K562 (cell line): ENCODE data around the gene RINT1. TPM values are rescaled to one million over a fixed set of nuclear protein-coding genes. Genes with fewer than 3 reads are reported as not detected.
A peak's percentile ranks its signal among the peaks of the same experiment; 100 is the strongest.

ENCODE experiments used
- ATAC-seq: fragments of 200-7000 bp; cut with Tn5 transposase; 3 replicates; pipeline ENCODE4 v1.9.1; 2020; ENCODE audit warnings: moderate library complexity
- BruUV-seq: library from RNA; stranded (reverse); fragments of 400-500 nt; replicated peaks from 2 replicates; lab custom pipeline; 2021; lab: Mats Ljungman, UMichigan
- CTCF ChIA-PET: fragments of 300-600 bp; formaldehyde crosslinking; extraction: SDS; loops from one replicate; lab custom pipeline; 2021; ENCODE audit warnings: low intra/inter-chr PET ratio; lab: Yijun Ruan, JAX
- POLR2A ChIA-PET: fragments of 300-600, 350-650 bp; sonication (Branson Sonifier 250); formaldehyde crosslinking; extraction: SDS; loops from one replicate; lab custom pipeline; 2021; ENCODE audit warnings: antibody characterized with exemption, inconsistent platforms; lab: Yijun Ruan, JAX
- DNase-seq, 4 experiments: peaks; one replicate each; pipeline versions ENCODE4 v3.0.0 to v3.0.0-alpha.2; 2011 to 2018; ENCODE audit warnings: low spot score in 3 of 4, mixed read lengths in 3 of 4; ENCODE audit errors: extremely low read depth in 1 of 4
- FAIRE-seq: peaks from 2 replicates; lab custom pipeline; 2011; peaks lifted over from hg19 to GRCh38; lab: Jason Lieb, UNC
- H2AFZ ChIP-seq: 2 replicates; pipeline ENCODE4 v1.6.0; 2011; ENCODE audit warnings: low read depth, low read length, control low read depth, inconsistent platforms
- H3K27ac ChIP-seq: fragments of 200-600 bp; 3 replicates; pipeline ENCODE4 v1.8.0; 2011; ENCODE audit warnings: low read depth, mild to moderate bottlenecking, control low read depth, inconsistent platforms, low read length, moderate library complexity, mixed read lengths; ENCODE audit errors: extremely low read depth
- H3K27me3 ChIP-seq, 2 experiments: fragments of 300-600 bp in 1 of 2; 2 replicates in 1 of 2; 3 replicates in 1 of 2; pipeline versions ENCODE4 v1.6.0 to v1.8.0; 2011; ENCODE audit warnings: inconsistent platforms in 2 of 2, low read length in 2 of 2, mild to moderate bottlenecking in 1 of 2, mixed read lengths in 1 of 2, moderate library complexity in 1 of 2; ENCODE audit not compliant: control insufficient read depth in 2 of 2, insufficient read depth in 2 of 2
- H3K36me3 ChIP-seq: fragments of 300-600 bp; 3 replicates; pipeline ENCODE4 v1.8.0; 2011; ENCODE audit warnings: mild to moderate bottlenecking, low read length, inconsistent platforms; ENCODE audit not compliant: control insufficient read depth, insufficient read depth
- H3K4me1 ChIP-seq, 2 experiments: fragments of 200-600 bp in 1 of 2; replicated peaks in 1 of 2; 2 replicates in 1 of 2; 3 replicates in 1 of 2; pipeline versions ENCODE4 v1.5.1 to v1.8.0; 2011; ENCODE audit warnings: inconsistent platforms in 2 of 2, low read length in 2 of 2, mild to moderate bottlenecking in 1 of 2, mixed read lengths in 1 of 2, moderate library complexity in 1 of 2; ENCODE audit not compliant: control insufficient read depth in 2 of 2, insufficient read depth in 2 of 2
- H3K4me2 ChIP-seq: 2 replicates; pipeline ENCODE4 v1.6.1; 2011; ENCODE audit warnings: low read length, control low read depth, inconsistent platforms, mixed read lengths; ENCODE audit not compliant: insufficient read depth
- H3K4me3 ChIP-seq: fragments of 200-600 bp; sonication (generic), shearing (Covaris generic); 2 replicates; pipeline ENCODE4 v1.5.1; 2016; ENCODE audit warnings: control low read depth, inconsistent platforms
- H3K79me2 ChIP-seq: fragments of 200-600 bp; 3 replicates; pipeline ENCODE4 v1.8.0; 2011; ENCODE audit warnings: low read length, inconsistent platforms; ENCODE audit not compliant: control insufficient read depth, insufficient read depth
- H3K9ac ChIP-seq, 2 experiments: 2 replicates each; pipeline versions ENCODE4 v1.6.0 to v1.6.1; 2011; ENCODE audit warnings: low read depth in 2 of 2, low read length in 2 of 2, control low read depth in 1 of 2, inconsistent platforms in 1 of 2, mild to moderate bottlenecking in 1 of 2, mixed read lengths in 1 of 2; ENCODE audit not compliant: insufficient read depth in 1 of 2
- H3K9me1 ChIP-seq: one replicate; pipeline ENCODE4 v1.6.0; 2011; ENCODE audit warnings: inconsistent platforms, mild to moderate bottlenecking, low read length, moderate library complexity; ENCODE audit not compliant: control insufficient read depth, insufficient read depth
- H3K9me3 ChIP-seq: replicated peaks from 2 replicates; pipeline ENCODE4 v1.5.1; 2011; ENCODE audit warnings: low read depth, low read length, inconsistent platforms; ENCODE audit not compliant: control insufficient read depth, insufficient read depth
- H4K20me1 ChIP-seq: replicated peaks from 2 replicates; pipeline ENCODE4 v1.6.1; 2011; ENCODE audit warnings: low read length, inconsistent platforms, mixed read lengths; ENCODE audit not compliant: control insufficient read depth, insufficient read depth
- C11orf30 ChIP-seq: fragments of 450-650 bp; IDR thresholded peaks from 2 replicates; pipeline ENCODE4 v1.6.1; 2016; ENCODE audit warnings: low read depth, mild to moderate bottlenecking
- MEF2D ChIP-seq: conservative IDR thresholded peaks from 2 replicates; pipeline ENCODE4 v1.6.1; 2016; ENCODE audit warnings: low read depth, missing genetic modification characterization, missing compliant biosample characterization
- NFYB ChIP-seq: IDR thresholded peaks from 2 replicates; pipeline ENCODE4 v1.6.1; 2011; ENCODE audit warnings: mild to moderate bottlenecking, moderate library complexity; ENCODE audit not compliant: insufficient read length; ENCODE audit errors: extremely low read depth
- ZNF316 ChIP-seq: fragments of 450-650 bp; IDR thresholded peaks from 2 replicates; pipeline ENCODE4 v1.6.1; 2016
- WGBS: fragments of 100-300 bp; shearing (Covaris generic); methylation state at CpG from one replicate; pipeline ENCODE4 v1.1.6; 2016; ENCODE audit warnings: low coverage, mixed read lengths; ENCODE audit not compliant: insufficient coverage; ENCODE audit errors: missing lambda C conversion rate; 5-methylcytosine and 5-hydroxymethylcytosine counted together
- in situ Hi-C: fragments of 300-500 bp; cut with MboI; formaldehyde crosslinking; loops from 4 replicates; pipeline ENCODE4 v1.15.0; 2018; ENCODE audit warnings: inconsistent platforms, mixed read lengths
- intact Hi-C: fragments of 100-400 bp; cut with micrococcal nuclease; formaldehyde crosslinking; loops from 2 replicates; pipeline ENCODE4 v1.14.2; 2022
- polyA plus RNA-seq, 8 experiments: library from polyadenylated mRNA; depleted of rRNA in 4 of 8; stranded (reverse) in 5 of 8; unstranded in 3 of 8; fragments of >200 nt; fragmentation: Nextera tagmentation in 2 of 8; fragmentation: Illumina TruSeq in 1 of 8; extraction: Ambion mirVana in 2 of 8; extraction: Trizol in 1 of 8; gene quantifications; 2 replicates each; pipeline versions ENCODE4 v1.2.1 to v1.2.3, GENCODE V29; 2011 to 2014; ENCODE audit warnings: inconsistent platforms in 1 of 8, missing spikeins in 1 of 8
- total RNA-seq, 7 experiments: library from RNA; depleted of rRNA in 6 of 7; stranded (reverse); fragments of >200 nt in 6 of 7; fragmentation: Illumina TruSeq in 2 of 7; extraction: Trizol in 2 of 7; gene quantifications; 2 replicates each; pipeline versions ENCODE4 v1.2.1 to v1.2.3, GENCODE V29; 2011 to 2021; ENCODE audit warnings: low replicate concordance in 1 of 7
- TF ChIP-seq, protein P1 (sequence below): fragments of 250-450 bp; sonication (Bioruptor Pico); IDR thresholded peaks from 2 replicates; pipeline ENCODE4 v1.5.0; 2020; ENCODE audit warnings: mild to moderate bottlenecking
- TF ChIP-seq, protein P2 (sequence below): fragments of 450-650 bp; IDR thresholded peaks from one replicate; pipeline ENCODE4 v1.6.1; 2018; ENCODE audit warnings: mild to moderate bottlenecking, moderate library complexity; ENCODE audit not compliant: partially characterized antibody
- TF ChIP-seq, protein P3 (sequence below): fragments of 200-600 bp; sonication (generic); IDR thresholded peaks from one replicate; pipeline ENCODE4 v1.6.1; 2012; ENCODE audit warnings: mild to moderate bottlenecking, low read depth, low read length, inconsistent platforms

Gene RINT1
- total and polyA plus RNA-seq, 9 of the 15 experiments (the other 6 are each of a cell fraction or from before 2014, with no cell fraction given), result 21.3 to 74.3 (median 27.4) TPM

DNA sequence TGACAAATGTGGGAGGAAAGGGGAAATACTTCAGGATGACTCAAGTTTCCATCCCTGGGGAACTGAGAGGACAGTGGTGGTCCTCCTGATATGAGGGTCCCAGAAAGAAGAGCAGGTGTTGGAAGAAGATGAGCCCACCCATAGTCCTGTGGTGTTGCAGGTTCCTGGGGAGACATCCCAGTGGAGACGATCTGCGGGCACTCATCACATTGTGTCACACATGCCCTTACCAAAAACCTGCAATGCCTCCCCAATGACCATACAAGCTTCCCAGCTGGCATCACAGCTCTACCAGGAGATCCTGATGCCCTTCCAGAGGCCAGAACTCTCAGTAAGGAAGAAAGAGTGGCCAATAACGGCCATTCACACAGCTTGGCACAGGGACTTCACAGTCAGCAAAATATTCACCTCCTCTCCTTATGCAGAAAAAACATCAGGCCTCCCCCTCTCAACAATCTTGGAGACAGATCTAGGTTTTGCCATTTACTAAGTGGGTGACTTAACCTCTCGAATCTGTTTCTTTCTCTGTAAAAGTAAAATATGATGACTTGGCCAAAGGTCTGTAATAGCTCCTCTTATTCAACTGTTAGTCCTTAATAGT, 19.0 kb upstream of the RINT1 start:
- FAIRE-seq (no peak), DNase-seq (peak in 1 of 4 experiments; percentile 11), ATAC-seq (no peak; the same call in 1 of the 3 replicates)
- intact Hi-C loops (no loop called here), in situ Hi-C loops (no loop called here)
- Histone ChIP-seq H4K20me1 (no peaks in the 10 kb centered on the region; the same call in 1 of the 2 replicates), H3K4me1 (peaks cover 7 to 10% of the 10 kb centered on the region in 2 experiments; a peak in 4 of 5 replicates), H3K9me1 (peaks cover 3% of the 10 kb centered on the region), H2AFZ (no peak overlapping the region), H3K4me3 (no peak overlapping the region), H3K9me3 (no peaks in the 10 kb centered on the region), H3K27me3 (no peaks in the 10 kb centered on the region), H3K4me2 (no peak overlapping the region), H3K27ac (no peak overlapping the region; the same call in 2 of the 3 replicates), H3K9ac (peak overlapping the region in 1 of 2 experiments; percentile 9; a peak in 1 of 4 replicates), H3K79me2 (peaks cover 84% of the 10 kb centered on the region)
- POLR2A ChIA-PET, result interaction anchor here (0.7 kb wide), 1 partner anchor 165 kb away, joined by 4 read pairs; no protein-coding TSS in a partner anchor
- 68% methylated on average over 4 of the region's 4 CpGs for WGBS
- CTCF ChIA-PET, result no interaction called here
- TF ChIP-seq NFYB, result no peak
- TF ChIP-seq, protein P1, sequence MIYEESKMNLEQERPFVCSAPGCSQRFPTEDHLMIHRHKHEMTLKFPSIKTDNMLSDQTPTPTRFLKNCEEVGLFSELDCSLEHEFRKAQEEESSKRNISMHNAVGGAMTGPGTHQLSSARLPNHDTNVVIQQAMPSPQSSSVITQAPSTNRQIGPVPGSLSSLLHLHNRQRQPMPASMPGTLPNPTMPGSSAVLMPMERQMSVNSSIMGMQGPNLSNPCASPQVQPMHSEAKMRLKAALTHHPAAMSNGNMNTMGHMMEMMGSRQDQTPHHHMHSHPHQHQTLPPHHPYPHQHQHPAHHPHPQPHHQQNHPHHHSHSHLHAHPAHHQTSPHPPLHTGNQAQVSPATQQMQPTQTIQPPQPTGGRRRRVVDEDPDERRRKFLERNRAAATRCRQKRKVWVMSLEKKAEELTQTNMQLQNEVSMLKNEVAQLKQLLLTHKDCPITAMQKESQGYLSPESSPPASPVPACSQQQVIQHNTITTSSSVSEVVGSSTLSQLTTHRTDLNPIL (CRISPR knock-in tag), result no peak
- peak; percentile 58; the same call in 1 of the 2 replicates for TF ChIP-seq C11orf30
- TF ChIP-seq, protein P2, sequence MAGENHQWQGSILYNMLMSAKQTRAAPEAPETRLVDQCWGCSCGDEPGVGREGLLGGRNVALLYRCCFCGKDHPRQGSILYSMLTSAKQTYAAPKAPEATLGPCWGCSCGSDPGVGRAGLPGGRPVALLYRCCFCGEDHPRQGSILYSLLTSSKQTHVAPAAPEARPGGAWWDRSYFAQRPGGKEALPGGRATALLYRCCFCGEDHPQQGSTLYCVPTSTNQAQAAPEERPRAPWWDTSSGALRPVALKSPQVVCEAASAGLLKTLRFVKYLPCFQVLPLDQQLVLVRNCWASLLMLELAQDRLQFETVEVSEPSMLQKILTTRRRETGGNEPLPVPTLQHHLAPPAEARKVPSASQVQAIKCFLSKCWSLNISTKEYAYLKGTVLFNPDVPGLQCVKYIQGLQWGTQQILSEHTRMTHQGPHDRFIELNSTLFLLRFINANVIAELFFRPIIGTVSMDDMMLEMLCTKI, result no peak
- TF ChIP-seq, protein P3, sequence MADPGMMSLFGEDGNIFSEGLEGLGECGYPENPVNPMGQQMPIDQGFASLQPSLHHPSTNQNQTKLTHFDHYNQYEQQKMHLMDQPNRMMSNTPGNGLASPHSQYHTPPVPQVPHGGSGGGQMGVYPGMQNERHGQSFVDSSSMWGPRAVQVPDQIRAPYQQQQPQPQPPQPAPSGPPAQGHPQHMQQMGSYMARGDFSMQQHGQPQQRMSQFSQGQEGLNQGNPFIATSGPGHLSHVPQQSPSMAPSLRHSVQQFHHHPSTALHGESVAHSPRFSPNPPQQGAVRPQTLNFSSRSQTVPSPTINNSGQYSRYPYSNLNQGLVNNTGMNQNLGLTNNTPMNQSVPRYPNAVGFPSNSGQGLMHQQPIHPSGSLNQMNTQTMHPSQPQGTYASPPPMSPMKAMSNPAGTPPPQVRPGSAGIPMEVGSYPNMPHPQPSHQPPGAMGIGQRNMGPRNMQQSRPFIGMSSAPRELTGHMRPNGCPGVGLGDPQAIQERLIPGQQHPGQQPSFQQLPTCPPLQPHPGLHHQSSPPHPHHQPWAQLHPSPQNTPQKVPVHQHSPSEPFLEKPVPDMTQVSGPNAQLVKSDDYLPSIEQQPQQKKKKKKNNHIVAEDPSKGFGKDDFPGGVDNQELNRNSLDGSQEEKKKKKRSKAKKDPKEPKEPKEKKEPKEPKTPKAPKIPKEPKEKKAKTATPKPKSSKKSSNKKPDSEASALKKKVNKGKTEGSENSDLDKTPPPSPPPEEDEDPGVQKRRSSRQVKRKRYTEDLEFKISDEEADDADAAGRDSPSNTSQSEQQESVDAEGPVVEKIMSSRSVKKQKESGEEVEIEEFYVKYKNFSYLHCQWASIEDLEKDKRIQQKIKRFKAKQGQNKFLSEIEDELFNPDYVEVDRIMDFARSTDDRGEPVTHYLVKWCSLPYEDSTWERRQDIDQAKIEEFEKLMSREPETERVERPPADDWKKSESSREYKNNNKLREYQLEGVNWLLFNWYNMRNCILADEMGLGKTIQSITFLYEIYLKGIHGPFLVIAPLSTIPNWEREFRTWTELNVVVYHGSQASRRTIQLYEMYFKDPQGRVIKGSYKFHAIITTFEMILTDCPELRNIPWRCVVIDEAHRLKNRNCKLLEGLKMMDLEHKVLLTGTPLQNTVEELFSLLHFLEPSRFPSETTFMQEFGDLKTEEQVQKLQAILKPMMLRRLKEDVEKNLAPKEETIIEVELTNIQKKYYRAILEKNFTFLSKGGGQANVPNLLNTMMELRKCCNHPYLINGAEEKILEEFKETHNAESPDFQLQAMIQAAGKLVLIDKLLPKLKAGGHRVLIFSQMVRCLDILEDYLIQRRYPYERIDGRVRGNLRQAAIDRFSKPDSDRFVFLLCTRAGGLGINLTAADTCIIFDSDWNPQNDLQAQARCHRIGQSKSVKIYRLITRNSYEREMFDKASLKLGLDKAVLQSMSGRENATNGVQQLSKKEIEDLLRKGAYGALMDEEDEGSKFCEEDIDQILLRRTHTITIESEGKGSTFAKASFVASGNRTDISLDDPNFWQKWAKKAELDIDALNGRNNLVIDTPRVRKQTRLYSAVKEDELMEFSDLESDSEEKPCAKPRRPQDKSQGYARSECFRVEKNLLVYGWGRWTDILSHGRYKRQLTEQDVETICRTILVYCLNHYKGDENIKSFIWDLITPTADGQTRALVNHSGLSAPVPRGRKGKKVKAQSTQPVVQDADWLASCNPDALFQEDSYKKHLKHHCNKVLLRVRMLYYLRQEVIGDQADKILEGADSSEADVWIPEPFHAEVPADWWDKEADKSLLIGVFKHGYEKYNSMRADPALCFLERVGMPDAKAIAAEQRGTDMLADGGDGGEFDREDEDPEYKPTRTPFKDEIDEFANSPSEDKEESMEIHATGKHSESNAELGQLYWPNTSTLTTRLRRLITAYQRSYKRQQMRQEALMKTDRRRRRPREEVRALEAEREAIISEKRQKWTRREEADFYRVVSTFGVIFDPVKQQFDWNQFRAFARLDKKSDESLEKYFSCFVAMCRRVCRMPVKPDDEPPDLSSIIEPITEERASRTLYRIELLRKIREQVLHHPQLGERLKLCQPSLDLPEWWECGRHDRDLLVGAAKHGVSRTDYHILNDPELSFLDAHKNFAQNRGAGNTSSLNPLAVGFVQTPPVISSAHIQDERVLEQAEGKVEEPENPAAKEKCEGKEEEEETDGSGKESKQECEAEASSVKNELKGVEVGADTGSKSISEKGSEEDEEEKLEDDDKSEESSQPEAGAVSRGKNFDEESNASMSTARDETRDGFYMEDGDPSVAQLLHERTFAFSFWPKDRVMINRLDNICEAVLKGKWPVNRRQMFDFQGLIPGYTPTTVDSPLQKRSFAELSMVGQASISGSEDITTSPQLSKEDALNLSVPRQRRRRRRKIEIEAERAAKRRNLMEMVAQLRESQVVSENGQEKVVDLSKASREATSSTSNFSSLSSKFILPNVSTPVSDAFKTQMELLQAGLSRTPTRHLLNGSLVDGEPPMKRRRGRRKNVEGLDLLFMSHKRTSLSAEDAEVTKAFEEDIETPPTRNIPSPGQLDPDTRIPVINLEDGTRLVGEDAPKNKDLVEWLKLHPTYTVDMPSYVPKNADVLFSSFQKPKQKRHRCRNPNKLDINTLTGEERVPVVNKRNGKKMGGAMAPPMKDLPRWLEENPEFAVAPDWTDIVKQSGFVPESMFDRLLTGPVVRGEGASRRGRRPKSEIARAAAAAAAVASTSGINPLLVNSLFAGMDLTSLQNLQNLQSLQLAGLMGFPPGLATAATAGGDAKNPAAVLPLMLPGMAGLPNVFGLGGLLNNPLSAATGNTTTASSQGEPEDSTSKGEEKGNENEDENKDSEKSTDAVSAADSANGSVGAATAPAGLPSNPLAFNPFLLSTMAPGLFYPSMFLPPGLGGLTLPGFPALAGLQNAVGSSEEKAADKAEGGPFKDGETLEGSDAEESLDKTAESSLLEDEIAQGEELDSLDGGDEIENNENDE, result no peak
- peak; percentile 66 for TF ChIP-seq ZNF316
- TF ChIP-seq MEF2D (tag), result no peak
- TF ChIP-seq, all 486 proteins: peak for 2
- peaks cover 63% of the 10 kb centered on the region for H3K36me3 ChIP-seq
- no TSS peak for BruUV-seq
